H7 (cell line): ENCODE measurements around the gene PRKCH. TPM values are rescaled to one million over a fixed set of nuclear protein-coding genes. Genes with fewer than 3 reads are reported as not detected.
A peak's percentile ranks its signal among the peaks of the same experiment; 100 is the strongest.

Source experiments
- DNase-seq: peaks from one replicate; pipeline ENCODE4 v3.0.0; 2012
- H3K27me3 ChIP-seq: 2 replicates; pipeline ENCODE4 v1.6.0; 2011; ENCODE audit warnings: mild to moderate bottlenecking, low read length; ENCODE audit not compliant: control insufficient read depth, insufficient read depth
- H3K36me3 ChIP-seq: replicated peaks from 2 replicates; pipeline ENCODE4 v1.5.1; 2011; ENCODE audit warnings: low read length; ENCODE audit not compliant: control insufficient read depth, insufficient read depth
- H3K4me3 ChIP-seq: 2 replicates; pipeline ENCODE4 v1.5.1; 2011; ENCODE audit warnings: low read depth, mild to moderate bottlenecking, control low read depth, low read length, moderate library complexity; ENCODE audit not compliant: insufficient read depth
- total RNA-seq: library from RNA; depleted of rRNA; stranded (reverse); fragments of >200 nt; shearing (Covaris generic); gene quantifications from 2 replicates; pipeline ENCODE4 v1.2.3, GENCODE V29; 2014

PRKCH gene
- total RNA-seq, 1 experiment from 2014 or later: 6.3 TPM

DNA sequence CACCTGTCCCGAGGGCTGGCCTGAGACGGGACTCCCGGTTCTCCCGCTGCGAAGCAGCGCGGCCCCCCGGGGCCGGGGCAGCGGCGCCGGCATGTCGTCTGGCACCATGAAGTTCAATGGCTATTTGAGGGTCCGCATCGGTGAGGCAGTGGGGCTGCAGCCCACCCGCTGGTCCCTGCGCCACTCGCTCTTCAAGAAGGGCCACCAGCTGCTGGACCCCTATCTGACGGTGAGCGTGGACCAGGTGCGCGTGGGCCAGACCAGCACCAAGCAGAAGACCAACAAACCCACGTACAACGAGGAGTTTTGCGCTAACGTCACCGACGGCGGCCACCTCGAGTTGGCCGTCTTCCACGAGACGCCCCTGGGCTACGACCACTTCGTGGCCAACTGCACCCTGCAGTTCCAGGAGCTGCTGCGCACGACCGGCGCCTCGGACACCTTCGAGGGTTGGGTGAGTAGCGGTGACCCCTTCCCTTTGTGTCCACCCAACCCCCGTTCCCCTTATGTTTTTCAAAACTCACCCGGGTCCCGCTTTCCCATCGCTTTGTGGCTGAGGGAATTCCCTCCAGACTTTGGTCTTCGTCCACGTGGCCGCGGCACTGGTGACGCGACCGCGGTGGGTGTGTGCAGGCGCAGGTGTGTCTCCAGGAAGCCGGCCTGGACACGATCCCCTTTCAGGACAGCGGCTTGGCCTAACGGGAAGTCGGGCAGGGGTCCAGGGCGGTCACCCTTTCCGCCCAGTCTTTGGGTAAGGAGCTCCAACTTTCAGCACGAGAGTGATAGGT is 826 bp downstream of the PRKCH start:
- peak; percentile 55 for DNase-seq
- Histone ChIP-seq H3K4me3 (peak overlapping the region; percentile 63), H3K27me3 (peaks cover 29% of the 10 kb centered on the region), H3K36me3 (no peaks in the 10 kb centered on the region)

GRCh38 chr14:61322799-61323290 is 1.5 kb downstream of the PRKCH start:
- Histone ChIP-seq H3K4me3 (peak overlapping the region; percentile 63; the same call in 1 of the 2 replicates), H3K36me3 (no peaks in the 10 kb centered on the region), H3K27me3 (peaks cover 28% of the 10 kb centered on the region)
- peak; percentile 57 for DNase-seq

- Histone ChIP-seq H3K4me3 (no peak overlapping the region), H3K27me3 (peaks cover 28% of the 10 kb centered on the region), H3K36me3 (no peaks in the 10 kb centered on the region)
- no peak for DNase-seq
Measured at GRCh38 chr14:61323970-61324369, 2.6 kb downstream of the PRKCH start.

- no peak for DNase-seq
- Histone ChIP-seq H3K27me3 (peaks cover 28% of the 10 kb centered on the region), H3K36me3 (no peaks in the 10 kb centered on the region)
Measured at GRCh38 chr14:61325166-61325565, 3.8 kb downstream of the PRKCH start.

DNA sequence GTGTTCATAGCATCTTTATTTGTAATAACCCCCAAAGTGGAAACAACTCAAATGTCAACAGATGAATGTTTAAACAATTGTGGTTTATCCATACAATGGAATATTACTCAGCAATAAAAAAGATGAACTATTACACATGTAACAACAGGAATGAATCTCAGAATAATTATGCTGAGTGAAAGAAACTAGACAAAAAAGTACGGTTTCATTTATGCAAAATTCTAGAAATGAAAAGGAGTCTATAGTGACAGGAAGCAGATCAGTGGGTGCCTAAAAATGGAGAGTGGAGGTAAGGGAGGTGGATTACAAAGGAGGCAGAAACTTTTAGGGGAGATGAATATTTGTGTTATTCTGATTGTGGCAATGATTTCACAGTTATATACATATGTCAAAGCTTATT is 4.8 kb downstream of the PRKCH start:
- H3K36me3 ChIP-seq: no peaks in the 10 kb centered on the region
- peaks cover 22% of the 10 kb centered on the region for H3K27me3 ChIP-seq
- no peak overlapping the region for H3K4me3 ChIP-seq
- DNase-seq: no peak

More at GRCh38 chr14:61325166-61325565, 3.8 kb downstream of the PRKCH start:
- no peak overlapping the region for H3K4me3 ChIP-seq

DNA sequence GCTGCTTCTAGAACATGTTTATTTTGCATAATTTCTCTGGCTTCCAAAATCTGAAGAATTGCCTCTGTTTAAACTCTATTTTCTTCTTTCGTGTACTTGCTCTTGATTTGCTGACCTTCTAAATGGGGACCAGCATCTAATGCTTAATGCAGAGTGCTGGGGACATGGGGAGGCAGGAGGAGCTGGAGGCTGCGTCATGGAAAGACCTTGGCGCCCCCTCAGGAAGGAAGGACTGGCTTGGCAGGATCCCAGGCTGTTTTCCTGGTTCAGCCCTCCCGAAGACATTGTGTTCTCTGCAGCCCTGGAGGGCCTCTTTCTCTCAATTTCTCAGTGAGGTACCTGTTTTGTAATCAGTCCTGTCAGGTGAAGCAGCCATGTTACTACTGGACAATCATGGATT is 5.5 kb downstream of the PRKCH start:
- no peaks in the 10 kb centered on the region for H3K36me3 ChIP-seq
- H3K4me3 ChIP-seq: no peak overlapping the region
- H3K27me3 ChIP-seq: peaks cover 16% of the 10 kb centered on the region
- DNase-seq: peak; percentile 75

DNA sequence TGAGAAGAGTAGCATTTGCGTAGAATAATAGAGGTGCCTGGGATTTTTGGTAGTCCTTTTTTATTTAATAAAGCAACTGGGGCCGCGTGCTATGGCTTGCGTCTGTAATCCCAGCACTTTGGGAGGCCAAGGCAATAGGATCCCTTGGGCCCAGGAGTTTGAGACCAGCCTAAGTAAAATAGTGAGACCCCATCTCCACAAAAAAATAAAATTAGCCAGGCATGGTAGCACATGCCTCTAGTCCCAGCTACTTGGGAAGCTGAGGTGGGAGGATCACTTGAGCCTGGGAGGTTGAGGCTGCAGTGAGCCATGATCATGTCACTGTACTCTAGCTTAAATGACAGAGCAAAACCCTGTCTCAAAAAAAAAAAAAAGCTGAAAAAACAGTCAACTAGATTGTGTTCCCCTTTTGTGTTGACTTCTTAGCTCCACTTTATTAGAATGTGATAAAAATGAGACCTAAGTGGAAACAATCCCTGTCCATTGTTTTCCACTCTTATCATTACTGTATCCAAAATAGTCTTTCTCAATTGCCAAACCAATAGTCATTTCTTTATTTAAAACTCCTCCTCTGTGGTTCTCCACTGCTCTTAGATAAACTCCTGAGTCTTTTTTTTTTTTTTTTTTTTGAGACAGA is 7.4 kb downstream of the PRKCH start:
- no peak overlapping the region for H3K4me3 ChIP-seq
- H3K27me3 ChIP-seq: peaks cover 2% of the 10 kb centered on the region; the same call in 1 of the 2 replicates
- no peak for DNase-seq
- no peaks in the 10 kb centered on the region for H3K36me3 ChIP-seq

DNA sequence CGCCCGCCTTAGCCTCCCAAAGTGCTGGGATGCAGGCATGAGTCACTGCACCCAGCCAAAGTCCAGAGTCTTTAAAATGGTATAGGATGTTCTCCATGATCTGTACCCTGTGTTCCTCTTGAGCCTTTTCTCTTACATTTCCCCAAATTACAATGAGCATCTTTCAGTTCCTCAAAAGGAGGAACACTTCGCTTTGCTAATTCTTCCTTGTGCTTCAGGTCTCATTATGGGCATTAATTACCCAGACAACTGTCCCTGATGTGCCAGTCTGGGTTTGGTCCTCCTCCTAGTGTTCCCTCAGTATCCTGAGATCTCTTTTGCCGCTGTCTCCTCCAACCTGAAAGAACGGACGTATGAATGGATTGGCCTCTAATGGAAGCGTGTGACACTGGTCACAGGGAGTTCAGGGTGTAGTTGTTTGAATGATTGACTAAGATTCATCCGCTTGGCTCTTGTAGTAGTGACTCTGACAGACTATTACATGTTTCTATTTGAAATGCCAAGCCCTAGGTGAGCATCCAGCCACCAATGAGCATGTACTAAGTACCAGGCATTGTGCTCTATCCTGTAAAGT is 8.2 kb downstream of the PRKCH start:
- Histone ChIP-seq H3K4me3 (no peak overlapping the region), H3K36me3 (no peaks in the 10 kb centered on the region), H3K27me3 (no peaks in the 10 kb centered on the region; the same call in 1 of the 2 replicates)
- DNase-seq: no peak

GRCh38 chr14:61330511-61330910 is 9.1 kb downstream of the PRKCH start:
- Histone ChIP-seq H3K27me3 (no peaks in the 10 kb centered on the region), H3K36me3 (no peaks in the 10 kb centered on the region), H3K4me3 (no peak overlapping the region)
- no peak for DNase-seq

DNA sequence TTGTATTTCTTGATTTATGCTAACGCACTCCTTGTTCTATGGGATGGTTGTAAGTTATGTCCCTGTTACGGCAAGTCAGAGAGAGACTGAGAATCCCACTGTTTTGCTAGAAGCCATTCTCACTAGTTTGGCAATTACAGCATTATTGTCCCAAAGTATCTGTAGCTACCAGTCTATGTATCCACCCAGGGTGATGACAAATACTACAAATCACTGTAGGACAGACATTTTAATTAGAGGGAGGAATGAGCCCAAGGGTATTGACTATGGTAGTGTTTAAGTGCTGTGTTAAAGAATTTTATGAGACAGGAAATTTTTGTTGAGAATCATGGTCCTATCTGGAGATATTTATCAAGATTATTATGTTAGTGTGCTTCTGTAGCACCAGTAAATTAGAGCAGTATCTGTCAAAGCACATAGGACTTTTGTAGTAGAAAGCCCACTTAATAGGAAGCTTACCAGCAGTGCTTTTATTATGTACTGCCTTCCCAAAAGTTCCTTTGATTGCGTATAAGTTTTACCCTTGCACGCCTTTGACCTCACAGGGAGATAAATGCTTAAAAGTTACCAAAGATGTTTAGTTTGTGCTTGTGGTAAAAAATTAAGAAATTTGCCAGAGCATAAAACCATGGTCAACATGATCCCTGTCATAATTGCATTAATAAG is 10.7 kb downstream of the PRKCH start:
- no peak for DNase-seq
- Histone ChIP-seq H3K27me3 (no peaks in the 10 kb centered on the region), H3K36me3 (no peaks in the 10 kb centered on the region), H3K4me3 (no peak overlapping the region)

- H3K4me3 ChIP-seq: no peak overlapping the region
- DNase-seq: no peak
- no peaks in the 10 kb centered on the region for H3K27me3 ChIP-seq
- no peaks in the 10 kb centered on the region for H3K36me3 ChIP-seq
Measured at GRCh38 chr14:61332658-61333029, 11.3 kb downstream of the PRKCH start.

GRCh38 chr14:61333087-61333486 is 11.7 kb downstream of the PRKCH start:
- Histone ChIP-seq H3K36me3 (no peaks in the 10 kb centered on the region), H3K27me3 (no peaks in the 10 kb centered on the region), H3K4me3 (no peak overlapping the region)
- no peak for DNase-seq

- no peak for DNase-seq
- H3K27me3 ChIP-seq: no peaks in the 10 kb centered on the region
- no peaks in the 10 kb centered on the region for H3K36me3 ChIP-seq
- no peak overlapping the region for H3K4me3 ChIP-seq
Measured at GRCh38 chr14:61334197-61334701, 12.9 kb downstream of the PRKCH start.

DNA sequence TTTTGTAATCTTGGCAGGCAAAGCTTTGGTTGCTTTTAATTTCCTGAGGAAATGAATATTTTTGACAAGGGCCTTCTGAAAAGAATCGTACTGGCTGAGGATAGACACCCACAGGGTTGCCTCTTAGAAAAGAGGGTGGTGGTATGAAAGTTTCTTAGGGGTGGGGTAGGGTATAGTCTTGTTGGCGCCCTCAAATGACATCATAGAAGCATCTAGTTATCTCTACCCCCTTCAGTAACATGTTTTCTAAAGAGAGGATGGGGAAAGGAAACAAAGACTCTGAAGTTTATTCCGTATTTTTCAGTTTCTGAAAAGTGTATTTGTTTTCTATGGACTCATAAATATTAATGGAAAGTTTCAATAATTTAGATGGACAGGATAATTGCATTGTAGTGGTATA is 13.7 kb downstream of the PRKCH start:
- DNase-seq: no peak
- Histone ChIP-seq H3K4me3 (no peak overlapping the region), H3K27me3 (no peaks in the 10 kb centered on the region), H3K36me3 (no peaks in the 10 kb centered on the region)
